Dermis blood vessel endothelial cell (primary cell): ENCODE measurements around the gene MRFAP1L1. TPM values are rescaled to one million over a fixed set of nuclear protein-coding genes. Genes with fewer than 3 reads are reported as not detected.
A peak's percentile ranks its signal among the peaks of the same experiment; 100 is the strongest.

Experiments used
- DNase-seq: peaks from one replicate; pipeline ENCODE4 v3.0.0; 2010
- total RNA-seq: library from RNA; depleted of rRNA; stranded (reverse); fragments of >200 nt; gene quantifications from 2 replicates; pipeline ENCODE4 v1.2.3, GENCODE V29; 2014

The MRFAP1L1 gene
- total RNA-seq, 1 donor from 2014 or later, result 68.9 TPM

GRCh38 chr4:6715704-6716017 is 6.0 kb upstream of the MRFAP1L1 start:
- DNase-seq, result no peak

GRCh38 chr4:6714954-6715353 is 5.3 kb upstream of the MRFAP1L1 start:
- no peak for DNase-seq

- DNase-seq, result no peak
These were observed 1.3 kb upstream of the MRFAP1L1 start for GRCh38 chr4:6710996-6711395.

- no peak for DNase-seq
These were observed 617 bp upstream of the MRFAP1L1 start for GRCh38 chr4:6710282-6710681.

- DNase-seq, result no peak
These were observed 3.5 kb downstream of the MRFAP1L1 start for GRCh38 chr4:6706173-6706572.

- no peak for DNase-seq
These were observed 4.0 kb downstream of the MRFAP1L1 start for GRCh38 chr4:6705646-6706045.

- peak; percentile 41 for DNase-seq
These were observed 5.9 kb downstream of the MRFAP1L1 start for GRCh38 chr4:6703786-6704185.

GRCh38 chr4:6702761-6703160 is 6.9 kb downstream of the MRFAP1L1 start:
- DNase-seq, result no peak

GRCh38 chr4:6701371-6701770 is 8.3 kb downstream of the MRFAP1L1 start:
- no peak for DNase-seq

- DNase-seq, result no peak
These were observed 9.8 kb downstream of the MRFAP1L1 start for GRCh38 chr4:6699903-6700302.

GRCh38 chr4:6699388-6699787 is 10.3 kb downstream of the MRFAP1L1 start:
- no peak for DNase-seq

GRCh38 chr4:6697131-6697530 is 12.5 kb downstream of the MRFAP1L1 start:
- no peak for DNase-seq

GRCh38 chr4:6696611-6697010 is 13.1 kb downstream of the MRFAP1L1 start:
- no peak for DNase-seq

- peak; percentile 30 for DNase-seq
These were observed 13.7 kb downstream of the MRFAP1L1 start for GRCh38 chr4:6695660-6696610.

- DNase-seq, result peak; percentile 29
These were observed 15.3 kb downstream of the MRFAP1L1 start for GRCh38 chr4:6694177-6694901.

- DNase-seq, result no peak
These were observed 16.2 kb downstream of the MRFAP1L1 start, which contains the start of gene S100P for GRCh38 chr4:6693231-6694176. S100P (plus strand) TSS chr4:6693878; CDS start chr4:6693933, 55 bp downstream.

GRCh38 chr4:6692806-6693205 is 16.9 kb downstream of the MRFAP1L1 start:
- no peak for DNase-seq

- DNase-seq, result no peak
These were observed 17.3 kb downstream of the MRFAP1L1 start for GRCh38 chr4:6692379-6692778.

- no peak for DNase-seq
These were observed 20.1 kb downstream of the MRFAP1L1 start for GRCh38 chr4:6689506-6689960.

- peak; percentile 39 for DNase-seq
These were observed 20.7 kb downstream of the MRFAP1L1 start for GRCh38 chr4:6688879-6689505.

GRCh38 chr4:6687947-6688878 is 21.5 kb downstream of the MRFAP1L1 start:
- DNase-seq, result no peak
